Mesenchymal stem cell (in vitro differentiated cells and primary cell): ENCODE measurements around the gene CCND2.
A peak's percentile ranks its signal among the peaks of the same experiment; 100 is the strongest.

ENCODE experiments used
- DNase-seq: peaks from one replicate; pipeline ENCODE4 v3.0.0-alpha.2; 2013
- H2AFZ ChIP-seq: one replicate; pipeline ENCODE4 v1.6.1; 2013; ENCODE audit warnings: low read depth, mild to moderate bottlenecking, control low read depth, inconsistent platforms, low read length, moderate library complexity
- H2AK5ac ChIP-seq: 2 replicates; pipeline ENCODE4 v1.6.1; 2013; ENCODE audit warnings: low read length, moderate library complexity, mild to moderate bottlenecking, inconsistent platforms; ENCODE audit not compliant: severe bottlenecking
- H2BK120ac ChIP-seq: one replicate; pipeline ENCODE4 v1.6.1; 2013; ENCODE audit warnings: low read depth, mild to moderate bottlenecking, inconsistent platforms, low read length, moderate library complexity
- H2BK12ac ChIP-seq, 2 experiments: one replicate each; pipeline ENCODE4 v1.6.1; 2013; ENCODE audit warnings: inconsistent platforms in 2 of 2, low read length in 2 of 2, mild to moderate bottlenecking in 2 of 2, moderate library complexity in 2 of 2, control low read depth in 1 of 2
- H2BK15ac ChIP-seq: one replicate; pipeline ENCODE4 v1.6.1; 2013; ENCODE audit warnings: mild to moderate bottlenecking, low read depth, inconsistent platforms; ENCODE audit not compliant: poor library complexity, severe bottlenecking
- H2BK5ac ChIP-seq: 2 replicates; pipeline ENCODE4 v1.6.1; 2013; ENCODE audit warnings: low read depth, mild to moderate bottlenecking, low read length, control low read depth, inconsistent platforms; ENCODE audit not compliant: poor library complexity, severe bottlenecking
- H3K14ac ChIP-seq, 2 experiments: one replicate each; pipeline ENCODE4 v1.6.1; 2013; ENCODE audit warnings: inconsistent platforms in 2 of 2, low read length in 2 of 2, control low read depth in 1 of 2, mild to moderate bottlenecking in 1 of 2, moderate library complexity in 1 of 2
- H3K18ac ChIP-seq, 2 experiments: one replicate each; pipeline ENCODE4 v1.6.1; 2013; ENCODE audit warnings: inconsistent platforms in 2 of 2, low read length in 2 of 2, control low read depth in 1 of 2, low read depth in 1 of 2, mild to moderate bottlenecking in 1 of 2
- H3K23ac ChIP-seq, 2 experiments: one replicate each; pipeline ENCODE4 v1.6.1; 2013; ENCODE audit warnings: inconsistent platforms in 2 of 2, low read length in 2 of 2, mild to moderate bottlenecking in 2 of 2, moderate library complexity in 2 of 2, control low read depth in 1 of 2
- H3K27ac ChIP-seq: 2 replicates; pipeline ENCODE4 v1.5.1; 2013; ENCODE audit warnings: mild to moderate bottlenecking, moderate library complexity, low read length, control low read depth, inconsistent platforms; ENCODE audit not compliant: poor library complexity, severe bottlenecking
- H3K27me3 ChIP-seq, 2 experiments: 2 replicates each; pipeline versions ENCODE4 v1.6.1 to v1.7.0; 2013; ENCODE audit warnings: low read length in 2 of 2, mild to moderate bottlenecking in 2 of 2, moderate library complexity in 2 of 2, control low read depth in 1 of 2, inconsistent platforms in 1 of 2; ENCODE audit not compliant: control insufficient read depth in 1 of 2, insufficient read depth in 1 of 2
- H3K36me3 ChIP-seq, 2 experiments: 2 replicates each; pipeline versions ENCODE4 v1.6.1 to v1.7.0; 2013; ENCODE audit warnings: low read length in 2 of 2, control low read depth in 1 of 2, inconsistent platforms in 1 of 2, low read depth in 1 of 2, mild to moderate bottlenecking in 1 of 2; ENCODE audit not compliant: insufficient read depth in 2 of 2, control insufficient read depth in 1 of 2
- H3K4ac ChIP-seq, 2 experiments: one replicate each; pipeline ENCODE4 v1.6.1; 2013; ENCODE audit warnings: inconsistent platforms in 2 of 2, low read length in 2 of 2, mild to moderate bottlenecking in 2 of 2, moderate library complexity in 2 of 2, control low read depth in 1 of 2, low read depth in 1 of 2
- H3K4me1 ChIP-seq: 2 replicates; pipeline ENCODE4 v1.6.1; 2013; ENCODE audit warnings: low read depth, low read length, control low read depth; ENCODE audit not compliant: control insufficient read depth, insufficient read depth
- H3K4me2 ChIP-seq: 2 replicates; pipeline ENCODE4 v1.6.1; 2013; ENCODE audit warnings: low read length, mild to moderate bottlenecking, inconsistent platforms; ENCODE audit not compliant: poor library complexity, severe bottlenecking
- H3K4me3 ChIP-seq, 2 experiments: 2 replicates each; pipeline versions ENCODE4 v1.5.1 to v1.7.0; 2013; ENCODE audit warnings: low read length in 2 of 2, mild to moderate bottlenecking in 2 of 2, control low read depth in 1 of 2, low read depth in 1 of 2; ENCODE audit not compliant: insufficient read depth in 1 of 2
- H3K79me1 ChIP-seq: replicated peaks from 2 replicates; pipeline ENCODE4 v1.6.1; 2013; ENCODE audit warnings: mild to moderate bottlenecking, control low read depth, low read length, inconsistent platforms; ENCODE audit not compliant: poor library complexity, severe bottlenecking
- H3K9ac ChIP-seq: 2 replicates; pipeline ENCODE4 v1.7.0; 2013; ENCODE audit warnings: mild to moderate bottlenecking, low read length, moderate library complexity
- H3K9me3 ChIP-seq: 2 replicates; pipeline ENCODE4 v1.7.0; 2013; ENCODE audit warnings: mild to moderate bottlenecking, low read length; ENCODE audit not compliant: control insufficient read depth
- H4K8ac ChIP-seq: one replicate; pipeline ENCODE4 v1.6.1; 2013; ENCODE audit warnings: inconsistent platforms, mild to moderate bottlenecking, low read length, moderate library complexity
- H4K91ac ChIP-seq: one replicate; pipeline ENCODE4 v1.6.1; 2013; ENCODE audit warnings: mild to moderate bottlenecking, low read length, inconsistent platforms
- WGBS: methylation state at CpG from one replicate; pipeline ENCODE4 v1.1.7; 2013; ENCODE audit warnings: mixed read lengths; 5-methylcytosine and 5-hydroxymethylcytosine counted together

The CCND2 gene

DNA sequence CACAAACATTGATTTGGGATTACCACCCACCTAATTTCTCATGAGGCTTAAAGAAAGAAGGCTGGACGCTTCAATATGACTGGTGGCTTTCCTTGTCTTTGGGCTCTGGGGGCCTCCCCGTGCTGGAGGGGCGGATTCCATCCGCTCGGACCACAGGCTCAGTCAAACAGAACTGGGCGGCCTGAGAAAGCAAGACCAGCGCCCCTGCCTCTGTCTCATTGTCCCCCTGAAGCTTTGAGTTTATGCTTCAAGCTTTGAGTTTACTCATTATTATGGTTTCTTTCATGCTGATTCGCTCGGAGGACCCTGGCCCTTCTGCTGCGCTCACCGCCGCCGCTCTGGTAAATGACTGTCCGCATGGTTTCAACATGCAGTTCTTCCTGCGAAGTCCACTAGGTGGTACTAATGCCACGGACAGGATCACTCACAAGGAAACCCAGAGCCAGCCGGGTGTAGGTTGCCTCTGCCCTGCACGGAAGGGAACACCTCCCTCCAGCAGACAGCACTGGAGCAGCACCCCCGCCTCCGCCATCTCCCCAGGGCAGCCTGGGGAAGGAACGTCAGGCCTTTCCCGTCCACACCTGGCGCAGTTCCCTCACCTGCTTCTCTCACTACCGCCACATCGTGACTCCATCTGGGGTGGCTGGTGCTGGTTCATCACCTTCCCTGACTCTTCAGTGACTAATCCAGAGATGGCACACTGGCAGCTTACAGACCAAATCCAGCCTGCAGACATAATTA lies 34.2 kb downstream of the CCND2 start:
- Histone ChIP-seq H4K8ac (peak overlapping the region; percentile 59), H3K9ac (peak overlapping the region; percentile 57)
- WGBS: 11% methylated on average over 25 of the region's 25 CpGs

DNA sequence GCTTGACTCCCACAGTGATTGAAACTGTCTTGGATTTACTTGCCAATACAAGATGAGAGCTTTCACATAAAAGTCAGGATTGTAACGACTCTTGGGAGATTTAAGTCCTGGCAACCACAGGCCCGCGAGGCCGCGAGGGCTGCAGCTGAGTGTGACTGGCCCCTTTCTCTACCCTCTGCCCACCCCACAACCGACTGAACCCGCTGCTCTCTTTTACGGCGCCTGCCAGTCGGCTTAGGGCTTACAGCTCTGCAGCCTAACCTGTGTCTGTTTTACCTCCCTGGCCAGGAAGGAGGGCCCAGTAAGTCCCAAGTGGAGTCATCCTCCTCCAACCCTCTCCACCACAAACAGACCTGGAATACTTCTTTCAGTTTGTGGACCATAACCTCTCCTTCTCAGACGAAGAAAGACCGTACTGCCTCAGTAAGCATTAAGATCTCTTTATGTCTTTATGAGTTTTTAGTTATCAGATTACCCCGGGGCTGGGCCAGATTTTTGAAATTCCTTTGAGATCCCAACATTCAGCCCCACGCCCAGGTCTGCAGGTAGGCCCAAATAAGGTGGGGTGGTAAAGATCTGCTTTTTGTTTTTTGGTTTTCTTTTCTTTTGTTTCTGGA lies 34.9 kb downstream of the CCND2 start:
- Histone ChIP-seq H3K23ac (no peak overlapping the region), H2AFZ (no peak overlapping the region), H3K79me1 (no peaks in the 10 kb centered on the region), H3K4me1 (peaks cover 8% of the 10 kb centered on the region), H4K8ac (peak overlapping the region; percentile 59), H3K36me3 (peaks cover 21 to 24% of the 10 kb centered on the region in 2 experiments), H3K4me3 (peak overlapping the region in 1 of 2 experiments; percentile 48), H3K14ac (no peak overlapping the region), H3K4ac (no peak overlapping the region), H3K9ac (peak overlapping the region; percentile 57), H2BK5ac (no peak overlapping the region), H3K27ac (no peak overlapping the region), H2BK15ac (no peak overlapping the region), H3K9me3 (no peaks in the 10 kb centered on the region), H3K18ac (no peak overlapping the region), H2BK120ac (no peak overlapping the region), H4K91ac (no peak overlapping the region), H2AK5ac (no peak overlapping the region), H3K27me3 (peaks cover 0 to 17% of the 10 kb centered on the region in 2 experiments), H3K4me2 (peak overlapping the region; percentile 68), H2BK12ac (no peak overlapping the region)
- 89% methylated on average over 14 of the region's 14 CpGs for WGBS
- no peak for DNase-seq

More for the DNA sequence above, 34.2 kb downstream of the CCND2 start:
- H3K9me3 ChIP-seq: no peaks in the 10 kb centered on the region
- peak overlapping the region; percentile 68 for H3K4me2 ChIP-seq
- no peak overlapping the region for H2BK15ac ChIP-seq
- H3K18ac ChIP-seq: no peak overlapping the region
- peaks cover 25 to 29% of the 10 kb centered on the region in 2 experiments for H3K36me3 ChIP-seq
- no peak overlapping the region for H2BK5ac ChIP-seq
- peak; percentile 82 for DNase-seq
- no peak overlapping the region for H4K91ac ChIP-seq
- no peak overlapping the region for H3K27ac ChIP-seq
- H2AFZ ChIP-seq: peak overlapping the region; percentile 30
- H3K4me1 ChIP-seq: peaks cover 8% of the 10 kb centered on the region
- no peak overlapping the region for H2BK120ac ChIP-seq
- peak overlapping the region in 1 of 2 experiments; percentile 19 for H3K14ac ChIP-seq
- H3K27me3 ChIP-seq: peaks cover under 1 to 22% of the 10 kb centered on the region in 2 experiments
- H3K4me3 ChIP-seq: peak overlapping the region in 1 of 2 experiments; percentile 48
- no peak overlapping the region for H3K4ac ChIP-seq
- no peaks in the 10 kb centered on the region for H3K79me1 ChIP-seq
- H3K23ac ChIP-seq: no peak overlapping the region
- H2BK12ac ChIP-seq: no peak overlapping the region
- no peak overlapping the region for H2AK5ac ChIP-seq

DNA sequence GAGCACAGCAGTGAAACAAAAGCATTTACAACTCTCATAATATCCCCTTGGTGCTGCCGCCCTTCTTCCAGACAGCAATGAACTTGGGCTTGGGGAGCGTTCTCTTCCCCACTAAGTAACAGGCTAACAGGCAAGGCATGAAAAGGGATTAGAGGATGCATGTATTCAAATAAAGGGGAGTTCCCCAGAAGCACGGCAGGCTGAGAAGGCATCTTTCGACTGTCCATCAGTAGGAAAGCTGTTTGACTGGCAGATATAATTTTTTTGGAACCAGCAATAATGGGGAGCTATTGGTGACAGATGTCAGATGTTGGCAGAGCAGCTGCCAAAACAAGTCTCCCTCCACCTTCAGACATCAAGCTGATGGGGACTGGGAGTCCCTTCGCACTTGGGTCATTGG lies 38.2 kb downstream of the CCND2 start:
- Histone ChIP-seq H3K4ac (no peak overlapping the region), H3K23ac (no peak overlapping the region), H3K27me3 (no peaks in the 10 kb centered on the region), H3K14ac (no peak overlapping the region), H4K8ac (no peak overlapping the region), H3K4me1 (peaks cover 8% of the 10 kb centered on the region), H4K91ac (no peak overlapping the region), H2BK12ac (no peak overlapping the region), H3K36me3 (peaks cover 0 to 4% of the 10 kb centered on the region in 2 experiments), H3K79me1 (no peaks in the 10 kb centered on the region), H2AFZ (no peak overlapping the region), H2AK5ac (no peak overlapping the region), H3K4me3 (no peak overlapping the region), H3K9me3 (no peaks in the 10 kb centered on the region), H3K9ac (no peak overlapping the region), H3K27ac (no peak overlapping the region), H3K4me2 (no peak overlapping the region), H2BK15ac (no peak overlapping the region), H2BK120ac (no peak overlapping the region), H3K18ac (no peak overlapping the region), H2BK5ac (no peak overlapping the region)
- no peak for DNase-seq
- 96% methylated on average over 4 of the region's 5 CpGs for WGBS

DNA sequence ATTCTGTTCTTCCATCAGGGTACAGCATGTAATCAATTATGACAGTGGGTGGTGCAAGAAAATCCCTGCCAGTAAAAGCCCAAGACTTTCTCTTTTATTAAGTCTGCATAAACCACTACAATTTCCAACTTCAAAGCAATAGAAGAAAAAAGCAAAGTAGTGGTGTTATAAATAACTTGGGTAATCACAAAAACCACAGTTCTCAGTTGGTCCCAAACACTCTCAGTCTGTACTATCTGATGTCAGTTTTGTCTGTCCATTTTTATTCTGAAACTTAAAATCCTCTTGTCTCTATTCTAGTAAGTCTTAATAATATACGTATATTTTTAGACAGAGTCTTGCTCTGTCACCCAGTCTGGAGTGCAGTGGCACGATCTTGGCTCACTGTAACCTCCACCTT lies 38.7 kb downstream of the CCND2 start:
- peaks cover 0 to 4% of the 10 kb centered on the region in 2 experiments for H3K36me3 ChIP-seq
- no peaks in the 10 kb centered on the region for H3K79me1 ChIP-seq
- no peak overlapping the region for H2BK120ac ChIP-seq
- H2AFZ ChIP-seq: no peak overlapping the region
- H3K4ac ChIP-seq: no peak overlapping the region
- no peak overlapping the region for H4K8ac ChIP-seq
- H3K9me3 ChIP-seq: no peaks in the 10 kb centered on the region
- no peak overlapping the region for H2BK12ac ChIP-seq
- no peak overlapping the region for H3K14ac ChIP-seq
- H3K4me2 ChIP-seq: no peak overlapping the region
- H3K9ac ChIP-seq: no peak overlapping the region
- H2AK5ac ChIP-seq: no peak overlapping the region
- H3K27ac ChIP-seq: no peak overlapping the region
- no peak for DNase-seq
- no peaks in the 10 kb centered on the region for H3K27me3 ChIP-seq
- WGBS: 100% methylated on average over 2 of the region's 2 CpGs
- H2BK15ac ChIP-seq: no peak overlapping the region
- H2BK5ac ChIP-seq: no peak overlapping the region
- H3K23ac ChIP-seq: no peak overlapping the region
- H4K91ac ChIP-seq: no peak overlapping the region
- peaks cover 8% of the 10 kb centered on the region for H3K4me1 ChIP-seq
- no peak overlapping the region for H3K4me3 ChIP-seq
- H3K18ac ChIP-seq: no peak overlapping the region
